BJ (cell line): ENCODE data around the gene PGS1. TPM values are rescaled to one million over a fixed set of nuclear protein-coding genes. Genes with fewer than 3 reads are reported as not detected.
A peak's percentile ranks its signal among the peaks of the same experiment; 100 is the strongest.

ENCODE experiments used
- CTCF ChIA-PET: fragments of 350-600 bp; formaldehyde crosslinking; extraction: SDS; loops from one replicate; lab custom pipeline; 2021; ENCODE audit warnings: antibody characterized with exemption, inconsistent platforms; lab: Yijun Ruan, JAX
- POLR2A ChIA-PET: fragments of 300-600 bp; sonication (Branson Sonifier 250); formaldehyde crosslinking; extraction: SDS; loops from one replicate; lab custom pipeline; 2021; ENCODE audit warnings: antibody characterized with exemption; lab: Charles Lee
- DNase-seq: peaks from one replicate; pipeline ENCODE4 v3.0.0-alpha.2; 2011; ENCODE audit warnings: low read depth
- H3K27me3 ChIP-seq: 2 replicates; pipeline ENCODE4 v1.6.0; 2011; ENCODE audit warnings: low read length; ENCODE audit not compliant: control insufficient read depth, insufficient read depth
- H3K36me3 ChIP-seq: 2 replicates; pipeline ENCODE4 v1.5.1; 2011; ENCODE audit warnings: low read length; ENCODE audit not compliant: control insufficient read depth, insufficient read depth
- H3K4me3 ChIP-seq: 2 replicates; pipeline ENCODE4 v1.5.1; 2011; ENCODE audit warnings: low read depth, mild to moderate bottlenecking, control low read depth, low read length
- polyA plus RNA-seq: library from polyadenylated mRNA; depleted of rRNA; stranded (reverse); fragments of >200 nt; gene quantifications from 2 replicates; pipeline ENCODE4 v1.2.3, GENCODE V29; 2011; rRNA removed
- small RNA-seq: library from RNA; depleted of rRNA; stranded (forward); fragments of <200 nt; gene quantifications from one replicate; pipeline ENCODE3, GENCODE V24; 2012; ENCODE audit warnings: low replicate concordance, low read depth; ENCODE audit not compliant: insufficient read length
- TF ChIP-seq, protein P1 (sequence below): IDR thresholded peaks from 2 replicates; pipeline ENCODE4 v1.5.1; 2011; ENCODE audit warnings: low read depth, mild to moderate bottlenecking, control low read depth, inconsistent platforms, low read length, moderate library complexity; ENCODE audit not compliant: insufficient read depth

The PGS1 gene
- polyA plus RNA-seq, 1 experiment: 37.7 TPM

DNA sequence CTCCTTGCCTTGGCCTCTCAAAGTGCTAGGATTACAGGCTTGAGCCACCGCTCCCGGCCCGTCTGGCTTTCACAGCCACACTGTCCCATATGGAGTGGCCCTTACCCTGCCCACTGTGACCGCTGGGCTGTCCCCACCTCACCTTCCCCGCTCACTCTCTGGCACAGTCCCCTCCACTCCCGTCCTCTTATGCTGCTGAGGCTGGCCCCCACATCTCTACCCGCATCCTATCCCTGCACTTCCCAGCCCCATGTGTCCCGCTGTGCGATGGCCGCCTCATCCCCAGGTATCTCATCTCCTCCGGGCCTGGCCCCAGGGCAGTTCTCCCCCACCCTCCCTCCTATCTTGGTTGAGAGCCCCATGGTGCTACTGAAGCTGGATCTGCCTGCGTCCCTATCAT lies 93.2 kb downstream of the PGS1 start:
- H3K36me3 ChIP-seq: no peaks in the 10 kb centered on the region
- no peak overlapping the region for H3K4me3 ChIP-seq
- H3K27me3 ChIP-seq: peaks cover 7% of the 10 kb centered on the region; the same call in 1 of the 2 replicates
- ChIA-PET POLR2A (no interaction called here), CTCF (no interaction called here)
- no peak for DNase-seq
- TF ChIP-seq, protein P1, sequence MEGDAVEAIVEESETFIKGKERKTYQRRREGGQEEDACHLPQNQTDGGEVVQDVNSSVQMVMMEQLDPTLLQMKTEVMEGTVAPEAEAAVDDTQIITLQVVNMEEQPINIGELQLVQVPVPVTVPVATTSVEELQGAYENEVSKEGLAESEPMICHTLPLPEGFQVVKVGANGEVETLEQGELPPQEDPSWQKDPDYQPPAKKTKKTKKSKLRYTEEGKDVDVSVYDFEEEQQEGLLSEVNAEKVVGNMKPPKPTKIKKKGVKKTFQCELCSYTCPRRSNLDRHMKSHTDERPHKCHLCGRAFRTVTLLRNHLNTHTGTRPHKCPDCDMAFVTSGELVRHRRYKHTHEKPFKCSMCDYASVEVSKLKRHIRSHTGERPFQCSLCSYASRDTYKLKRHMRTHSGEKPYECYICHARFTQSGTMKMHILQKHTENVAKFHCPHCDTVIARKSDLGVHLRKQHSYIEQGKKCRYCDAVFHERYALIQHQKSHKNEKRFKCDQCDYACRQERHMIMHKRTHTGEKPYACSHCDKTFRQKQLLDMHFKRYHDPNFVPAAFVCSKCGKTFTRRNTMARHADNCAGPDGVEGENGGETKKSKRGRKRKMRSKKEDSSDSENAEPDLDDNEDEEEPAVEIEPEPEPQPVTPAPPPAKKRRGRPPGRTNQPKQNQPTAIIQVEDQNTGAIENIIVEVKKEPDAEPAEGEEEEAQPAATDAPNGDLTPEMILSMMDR: no peak

DNA sequence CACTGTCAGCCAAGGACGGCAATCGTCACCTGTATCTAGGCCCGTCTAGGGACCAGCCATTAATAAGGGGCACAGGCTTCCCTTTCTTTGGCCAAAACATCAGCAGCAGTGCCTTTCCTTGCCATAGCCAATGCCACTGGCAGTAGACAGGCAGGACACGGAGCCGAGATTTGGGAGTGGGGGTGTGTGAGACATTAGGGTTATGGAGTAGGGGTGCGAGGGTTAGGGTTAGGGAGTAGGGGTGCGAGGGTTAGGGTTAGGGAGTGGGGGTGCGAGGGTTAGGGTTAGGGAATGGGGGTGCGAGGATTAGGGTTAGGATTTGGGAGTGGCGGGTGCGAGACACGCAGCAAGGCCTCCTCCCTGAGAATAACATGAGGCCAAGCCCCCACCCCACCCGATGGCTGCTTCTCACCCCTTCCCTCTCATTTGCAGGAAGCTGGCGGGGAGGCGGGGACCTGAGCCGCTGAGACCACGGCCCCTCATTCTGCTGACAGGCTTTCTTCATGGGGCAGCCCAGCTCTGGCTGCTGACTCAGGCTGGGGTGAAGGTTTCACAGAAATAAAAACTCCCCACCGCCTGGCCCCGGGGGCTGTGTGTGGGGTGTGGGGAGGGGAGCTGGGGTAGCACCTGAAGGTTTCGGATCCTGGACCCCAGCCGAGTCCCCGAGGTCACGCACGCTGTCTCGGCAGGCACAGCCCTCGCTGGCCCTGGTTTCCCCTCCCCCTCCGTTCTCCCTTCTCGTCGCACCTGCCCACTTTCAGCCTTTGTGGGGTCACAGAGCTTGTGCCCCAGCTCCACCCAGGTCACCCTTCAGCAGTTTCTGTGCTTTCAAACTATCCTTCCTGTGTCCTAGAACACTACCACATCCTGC lies 93.8 kb downstream of the PGS1 start:
- Histone ChIP-seq H3K36me3 (no peaks in the 10 kb centered on the region), H3K4me3 (no peak overlapping the region), H3K27me3 (peaks cover 10% of the 10 kb centered on the region; the same call in 1 of the 2 replicates)
- DNase-seq: no peak
- ChIA-PET POLR2A (no interaction called here), CTCF (no interaction called here)
- TF ChIP-seq, protein P1: no peak

DNA sequence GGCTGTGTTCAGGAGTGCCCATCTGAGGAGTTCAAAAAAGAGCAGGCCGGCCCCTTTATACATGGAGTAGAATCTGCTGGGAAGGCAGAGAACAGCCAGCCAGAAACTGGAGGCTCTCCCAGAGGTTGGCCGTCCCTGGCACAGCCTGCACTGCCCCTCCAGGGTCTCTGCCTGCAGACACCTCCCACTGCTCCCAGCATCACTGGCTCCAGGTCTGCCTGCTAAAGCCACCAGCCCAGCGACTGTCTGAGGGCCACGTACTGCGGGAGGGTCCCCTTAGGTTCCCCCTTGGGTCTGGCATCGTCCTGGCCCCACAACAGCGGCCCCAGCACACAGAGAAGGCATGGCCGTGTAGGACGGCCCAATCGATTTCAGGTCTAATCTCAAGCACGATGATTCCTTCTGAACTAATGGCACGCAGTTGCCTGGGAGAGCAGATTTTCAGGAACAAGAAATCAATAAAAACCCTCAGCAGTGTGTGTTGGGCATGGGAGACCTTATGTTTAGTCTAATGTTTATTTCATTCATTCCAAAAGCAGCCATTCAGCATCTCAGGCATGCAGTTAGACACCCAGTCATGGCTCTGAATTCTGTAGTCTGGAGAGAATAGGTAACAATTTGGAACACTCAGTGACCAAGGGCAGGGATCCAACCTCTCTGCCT lies 95.6 kb downstream of the PGS1 start:
- Histone ChIP-seq H3K36me3 (no peaks in the 10 kb centered on the region), H3K4me3 (no peak overlapping the region), H3K27me3 (peaks cover 10% of the 10 kb centered on the region; the same call in 1 of the 2 replicates)
- TF ChIP-seq, protein P1: no peak
- peak; percentile 1 for DNase-seq
- ChIA-PET CTCF (no interaction called here), POLR2A (no interaction called here)

Small RNAs within 50 kb of the gene (small RNA-seq; reads per million reads assigned to genes)
- gene RF00415 (not detected), gene RN7SL236P (not detected)

Other genes with a start within 250 kb of the PGS1 start
- 0.17 and 0.26 TPM in 2 replicates for gene TMC6, start 249.9 kb upstream of the PGS1 start, polyA plus RNA-seq
- gene TMC8, start 247.9 kb upstream of the PGS1 start, polyA plus RNA-seq: not detected in 2 replicates
- not detected in 2 replicates for gene C17orf99, start 232.3 kb upstream of the PGS1 start, polyA plus RNA-seq
- 95.6 and 135 TPM in 2 replicates for gene SYNGR2, start 210.1 kb upstream of the PGS1 start, polyA plus RNA-seq
- gene TK1, start 191.6 kb upstream of the PGS1 start, polyA plus RNA-seq: 62.5 and 130 TPM in 2 replicates
- 28.0 and 32.1 TPM in 2 replicates for gene AFMID, start 191.3 kb upstream of the PGS1 start, polyA plus RNA-seq
- 24.8 and 30.7 TPM in 2 replicates for gene BIRC5, start 164.4 kb upstream of the PGS1 start, polyA plus RNA-seq
- not detected in 2 replicates for gene TMEM235, start 147.0 kb upstream of the PGS1 start, polyA plus RNA-seq
- gene SOCS3, start 18.6 kb upstream of the PGS1 start, polyA plus RNA-seq: 18.9 and 26.4 TPM in 2 replicates
- not detected in 2 replicates for gene DNAH17, start 198.7 kb downstream of the PGS1 start, polyA plus RNA-seq